Measurements from ENCODE around the gene KCNQ1.

KCNQ1 gene

DNA sequence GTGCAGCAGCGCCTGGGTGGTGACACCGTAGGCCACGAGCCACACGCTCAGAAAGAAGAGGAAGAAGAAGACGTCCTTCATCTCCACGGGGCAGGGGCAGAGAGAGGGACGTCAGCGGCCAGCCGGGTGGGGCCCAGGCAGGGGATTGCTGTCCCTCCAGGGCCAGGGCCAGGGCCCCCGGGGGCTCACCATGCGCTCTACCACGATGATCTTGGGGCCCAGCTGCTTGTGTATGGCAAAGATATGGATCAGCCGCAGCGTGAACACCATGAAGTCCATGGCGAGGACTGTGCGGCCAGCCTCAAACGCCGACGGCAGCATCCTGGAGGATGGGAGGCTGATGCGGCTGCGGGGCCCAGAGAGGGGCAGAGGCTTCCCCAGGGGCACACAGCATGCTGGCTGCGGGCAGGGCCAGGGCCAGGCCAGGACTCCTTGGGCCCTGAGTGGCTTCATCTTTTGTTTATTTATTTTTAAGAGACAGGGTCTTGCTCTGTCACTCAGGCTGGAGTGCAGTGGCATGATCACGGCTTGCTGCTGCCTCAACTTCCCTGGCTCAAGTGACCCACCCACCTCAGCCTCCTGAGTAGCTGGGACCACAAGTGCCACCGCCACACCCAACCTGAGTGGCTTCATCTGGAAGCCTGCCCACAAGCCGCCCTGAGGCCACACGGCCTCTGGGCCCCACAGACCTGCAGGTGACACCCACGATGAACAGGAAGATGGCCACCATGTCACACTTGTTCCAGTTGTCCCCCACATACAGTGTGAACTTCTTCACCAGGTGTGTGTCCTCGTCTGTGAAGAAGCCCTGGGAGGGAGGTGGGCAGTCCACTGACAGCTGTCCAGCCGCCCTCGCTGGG, 33.1 kb upstream of the KCNQ1 start:
- no peaks in the 10 kb centered on the region for H3K27me3 ChIP-seq (ENCODE audit: control insufficient read depth in 1 of 2, insufficient read depth in 2 of 2, low read length in 2 of 2)
- no peak overlapping the region for H3K9ac ChIP-seq (ENCODE audit: low read length in 2 of 2)
- no peak overlapping the region for H3K4me3 ChIP-seq (ENCODE audit: low read length in 2 of 2)
- H3K4me1 ChIP-seq (ENCODE audit: control insufficient read depth, insufficient read depth, low read length) = no peaks in the 10 kb centered on the region
- no peaks in the 10 kb centered on the region for H3K36me3 ChIP-seq (ENCODE audit: control insufficient read depth in 2 of 2, insufficient read depth in 2 of 2, low read length in 2 of 2)
- H3K9me3 ChIP-seq (ENCODE audit: control insufficient read depth in 2 of 2, low read length in 2 of 2) = no peaks in the 10 kb centered on the region
- H3K27ac ChIP-seq (ENCODE audit: low read length) = no peak overlapping the region

DNA sequence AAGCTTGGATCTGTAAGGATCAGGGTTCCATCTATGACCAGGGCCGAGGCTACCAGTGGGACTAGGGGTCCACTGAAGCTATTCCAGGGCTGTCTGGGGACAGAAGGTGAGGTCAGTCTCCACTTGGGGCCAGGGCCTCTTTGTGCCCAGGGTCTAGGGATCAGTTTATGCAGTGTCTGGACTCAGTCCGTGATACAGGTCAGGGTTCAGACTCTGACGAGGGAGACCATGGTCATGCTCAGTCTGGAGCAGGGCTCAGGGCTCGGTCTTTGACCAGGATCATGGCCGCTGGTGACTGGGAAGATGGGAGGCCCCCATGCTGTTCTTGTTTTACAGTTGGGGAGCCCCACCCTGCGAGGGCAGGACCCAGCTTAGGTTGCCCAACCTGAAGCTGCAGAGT, 32.5 kb upstream of the KCNQ1 start:
- H3K27me3 ChIP-seq (ENCODE audit: control insufficient read depth in 1 of 2, insufficient read depth in 2 of 2, low read length in 2 of 2) = no peaks in the 10 kb centered on the region
- no peak overlapping the region for H3K27ac ChIP-seq (ENCODE audit: low read length)
- H3K4me3 ChIP-seq (ENCODE audit: low read length in 2 of 2) = no peak overlapping the region
- no peaks in the 10 kb centered on the region for H3K9me3 ChIP-seq (ENCODE audit: control insufficient read depth in 2 of 2, low read length in 2 of 2)
- no peak overlapping the region for H3K9ac ChIP-seq (ENCODE audit: low read length in 2 of 2)
- no peaks in the 10 kb centered on the region for H3K4me1 ChIP-seq (ENCODE audit: control insufficient read depth, insufficient read depth, low read length)
- no peaks in the 10 kb centered on the region for H3K36me3 ChIP-seq (ENCODE audit: control insufficient read depth in 2 of 2, insufficient read depth in 2 of 2, low read length in 2 of 2)

DNA sequence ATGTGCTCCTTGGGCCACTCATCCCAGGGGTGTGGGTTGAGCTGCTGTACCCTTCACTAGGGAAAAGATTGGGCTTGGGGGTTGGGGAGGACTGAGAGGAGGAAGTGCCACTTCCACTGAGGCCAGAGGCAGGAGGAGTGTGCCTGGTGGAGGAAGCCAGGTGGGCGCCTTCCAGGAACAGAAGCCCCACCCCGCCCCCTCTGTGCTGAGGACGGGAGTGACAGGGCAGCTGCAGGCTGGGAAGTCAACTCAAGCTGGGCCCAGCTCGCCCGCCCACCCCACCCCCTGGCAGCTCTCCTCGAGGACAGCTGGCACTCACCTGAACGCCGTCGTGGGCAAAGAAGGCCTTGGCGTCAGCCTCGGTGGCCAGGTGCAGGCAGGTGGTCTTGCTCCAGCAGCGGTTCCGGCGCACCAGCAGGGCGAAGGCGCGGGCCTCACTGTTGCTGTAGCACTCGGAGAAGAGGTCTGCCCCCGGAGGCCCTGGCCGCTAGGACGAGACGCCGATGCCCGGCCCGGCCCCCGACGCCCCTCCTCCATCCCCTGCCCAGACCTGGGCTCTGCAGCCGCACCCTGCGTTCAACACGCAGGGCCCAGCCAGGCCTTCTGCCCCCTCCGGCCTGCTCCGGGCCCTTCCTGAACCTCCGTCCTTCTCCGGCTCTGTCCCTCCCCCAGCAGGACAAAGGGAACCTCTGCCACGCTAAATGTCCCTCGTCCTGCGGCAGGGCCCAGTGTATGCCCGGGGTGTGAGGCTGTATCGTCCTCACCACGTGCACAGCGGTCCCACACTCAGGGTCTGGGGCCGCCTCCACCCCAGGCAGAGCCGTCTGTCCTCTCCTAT, 30.8 kb upstream of the KCNQ1 start:
- Histone ChIP-seq H3K4me1 (ENCODE audit: control insufficient read depth, insufficient read depth, low read length) (no peaks in the 10 kb centered on the region), H3K27ac (ENCODE audit: low read length) (no peak overlapping the region), H3K9ac (ENCODE audit: low read length in 2 of 2) (no peak overlapping the region), H3K27me3 (ENCODE audit: control insufficient read depth in 1 of 2, insufficient read depth in 2 of 2, low read length in 2 of 2) (no peaks in the 10 kb centered on the region), H3K9me3 (ENCODE audit: control insufficient read depth in 2 of 2, low read length in 2 of 2) (no peaks in the 10 kb centered on the region), H3K4me3 (ENCODE audit: low read length in 2 of 2) (no peak overlapping the region), H3K36me3 (ENCODE audit: control insufficient read depth in 2 of 2, insufficient read depth in 2 of 2, low read length in 2 of 2) (no peaks in the 10 kb centered on the region)

DNA sequence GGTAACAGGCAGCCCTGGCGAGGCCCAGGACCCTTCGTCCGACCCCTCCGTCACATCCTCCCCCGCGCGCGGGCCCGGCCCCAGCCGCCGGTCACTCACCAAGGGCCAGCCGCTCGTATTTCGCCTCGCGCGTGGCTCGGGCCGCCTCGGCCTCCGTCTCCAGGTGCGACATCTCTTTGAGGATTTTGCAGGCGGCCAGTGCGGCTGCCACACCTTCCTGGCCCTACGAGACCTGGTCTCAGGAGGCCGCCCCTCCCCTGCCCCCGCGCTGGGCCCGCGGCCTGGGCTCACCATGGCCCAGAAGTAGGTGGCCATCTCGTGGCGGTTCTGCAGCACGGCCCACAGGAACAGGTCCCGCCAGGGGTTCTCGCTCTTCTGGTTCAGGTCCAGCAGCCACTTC, 30.2 kb upstream of the KCNQ1 start:
- H3K27me3 ChIP-seq (ENCODE audit: control insufficient read depth in 1 of 2, insufficient read depth in 2 of 2, low read length in 2 of 2) = no peaks in the 10 kb centered on the region

DNA sequence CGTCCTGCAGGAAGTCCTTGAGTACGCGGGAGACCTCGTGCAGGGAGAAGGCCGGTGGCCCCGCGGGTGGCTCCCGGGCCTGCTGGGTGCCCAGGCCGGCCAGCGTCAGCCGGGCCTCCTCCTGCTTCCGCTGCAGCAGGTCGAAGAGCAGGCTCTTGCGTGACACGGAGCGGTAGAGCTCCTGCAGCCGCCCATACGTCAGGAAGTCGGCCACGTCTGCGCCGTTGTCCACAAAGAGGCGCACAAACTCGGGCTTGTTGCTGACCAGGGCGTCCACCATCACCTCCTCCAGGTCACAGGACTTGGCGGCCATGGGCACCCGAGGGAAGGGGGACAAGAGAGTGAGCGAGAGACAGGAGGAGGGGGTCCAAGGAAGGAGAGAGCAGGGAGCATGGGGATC, 29.6 kb upstream of the KCNQ1 start:
- Histone ChIP-seq H3K9me3 (ENCODE audit: control insufficient read depth in 2 of 2, low read length in 2 of 2) (no peaks in the 10 kb centered on the region), H3K27ac (ENCODE audit: low read length) (no peak overlapping the region), H3K4me1 (ENCODE audit: control insufficient read depth, insufficient read depth, low read length) (peaks cover 5% of the 10 kb centered on the region), H3K4me3 (ENCODE audit: low read length in 2 of 2) (no peak overlapping the region), H3K36me3 (ENCODE audit: control insufficient read depth in 2 of 2, insufficient read depth in 2 of 2, low read length in 2 of 2) (no peaks in the 10 kb centered on the region), H3K9ac (ENCODE audit: low read length in 2 of 2) (no peak overlapping the region), H3K27me3 (ENCODE audit: control insufficient read depth in 1 of 2, insufficient read depth in 2 of 2, low read length in 2 of 2) (no peaks in the 10 kb centered on the region)

More for the DNA sequence above, 30.2 kb upstream of the KCNQ1 start:
- Histone ChIP-seq H3K4me3 (ENCODE audit: low read length in 2 of 2) (no peak overlapping the region), H3K4me1 (ENCODE audit: control insufficient read depth, insufficient read depth, low read length) (no peaks in the 10 kb centered on the region), H3K9me3 (ENCODE audit: control insufficient read depth in 2 of 2, low read length in 2 of 2) (no peaks in the 10 kb centered on the region), H3K36me3 (ENCODE audit: control insufficient read depth in 2 of 2, insufficient read depth in 2 of 2, low read length in 2 of 2) (no peaks in the 10 kb centered on the region), H3K9ac (ENCODE audit: low read length in 2 of 2) (no peak overlapping the region), H3K27ac (ENCODE audit: low read length) (no peak overlapping the region)

DNA sequence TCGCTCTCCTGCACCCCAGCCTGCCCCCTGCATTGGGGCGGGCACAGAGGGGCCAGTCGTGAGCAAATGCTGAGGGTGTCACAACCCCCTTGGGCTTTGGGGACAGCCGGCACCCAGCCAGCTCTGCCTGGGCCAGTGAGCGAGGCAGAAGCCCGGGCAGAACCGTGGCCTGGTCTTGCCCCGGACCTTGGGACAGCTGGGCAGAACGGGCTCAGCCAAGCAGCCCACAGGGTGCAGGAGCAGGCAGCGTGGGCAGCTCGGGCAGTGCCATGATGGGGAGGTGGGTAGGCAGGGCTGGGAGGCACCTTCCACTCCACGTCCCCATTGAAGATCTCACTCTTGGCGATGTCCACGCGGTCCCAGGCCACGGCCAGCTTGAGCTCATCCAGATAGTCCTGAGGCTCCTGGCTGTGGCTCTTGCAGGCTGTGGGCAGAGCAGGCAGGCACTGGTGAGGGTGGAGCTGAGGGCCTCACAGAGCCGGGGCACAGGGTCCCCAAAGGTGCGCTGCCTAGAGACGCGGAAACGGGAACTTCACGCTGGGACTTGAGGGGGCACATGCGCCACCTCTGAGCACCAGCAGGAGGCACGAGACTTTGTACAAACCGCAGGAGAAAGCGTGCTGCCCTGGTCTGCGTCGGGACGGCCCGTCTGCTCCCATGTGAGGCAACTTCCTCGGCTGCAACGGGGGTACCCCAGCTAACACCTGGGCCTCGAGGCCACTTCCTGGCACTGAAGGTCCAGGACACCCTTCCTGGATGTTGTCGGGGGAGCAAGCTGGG, 29.0 kb upstream of the KCNQ1 start:
- Histone ChIP-seq H3K27me3 (ENCODE audit: control insufficient read depth in 1 of 2, insufficient read depth in 2 of 2, low read length in 2 of 2) (no peaks in the 10 kb centered on the region), H3K27ac (ENCODE audit: low read length) (no peak overlapping the region), H3K4me1 (ENCODE audit: control insufficient read depth, insufficient read depth, low read length) (peaks cover 11% of the 10 kb centered on the region), H3K36me3 (ENCODE audit: control insufficient read depth in 2 of 2, insufficient read depth in 2 of 2, low read length in 2 of 2) (no peaks in the 10 kb centered on the region), H3K4me3 (ENCODE audit: low read length in 2 of 2) (no peak overlapping the region), H3K9me3 (ENCODE audit: control insufficient read depth in 2 of 2, low read length in 2 of 2) (no peaks in the 10 kb centered on the region), H3K9ac (ENCODE audit: low read length in 2 of 2) (no peak overlapping the region)

DNA sequence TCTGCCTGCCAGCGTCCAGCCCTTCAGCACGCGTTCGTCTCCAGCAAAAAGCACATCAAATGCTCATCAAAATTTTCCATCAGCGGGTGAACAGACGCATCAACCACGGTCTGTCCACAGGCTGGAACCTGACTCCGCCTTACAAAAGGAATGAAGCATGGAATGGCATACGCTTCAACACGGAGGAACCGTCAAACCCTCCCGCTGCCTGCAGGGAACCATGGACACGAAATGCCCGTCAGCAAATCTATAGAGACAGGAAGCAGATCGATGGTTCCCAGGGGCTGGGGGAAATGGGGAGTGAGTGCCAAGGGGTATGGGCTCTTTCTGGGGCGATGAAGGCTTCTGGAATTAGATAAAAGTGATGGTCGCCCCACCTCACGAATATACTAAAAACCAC, 28.0 kb upstream of the KCNQ1 start:
- H3K27ac ChIP-seq (ENCODE audit: low read length) = no peak overlapping the region
- no peak overlapping the region for H3K9ac ChIP-seq (ENCODE audit: low read length in 2 of 2)
- no peak overlapping the region for H3K4me3 ChIP-seq (ENCODE audit: low read length in 2 of 2)
- no peaks in the 10 kb centered on the region for H3K9me3 ChIP-seq (ENCODE audit: control insufficient read depth in 2 of 2, low read length in 2 of 2)
- H3K4me1 ChIP-seq (ENCODE audit: control insufficient read depth, insufficient read depth, low read length) = peaks cover 14% of the 10 kb centered on the region
- H3K27me3 ChIP-seq (ENCODE audit: control insufficient read depth in 1 of 2, insufficient read depth in 2 of 2, low read length in 2 of 2) = peaks cover 0 to 2% of the 10 kb centered on the region in 2 donors
- no peaks in the 10 kb centered on the region for H3K36me3 ChIP-seq (ENCODE audit: control insufficient read depth in 2 of 2, insufficient read depth in 2 of 2, low read length in 2 of 2)

DNA sequence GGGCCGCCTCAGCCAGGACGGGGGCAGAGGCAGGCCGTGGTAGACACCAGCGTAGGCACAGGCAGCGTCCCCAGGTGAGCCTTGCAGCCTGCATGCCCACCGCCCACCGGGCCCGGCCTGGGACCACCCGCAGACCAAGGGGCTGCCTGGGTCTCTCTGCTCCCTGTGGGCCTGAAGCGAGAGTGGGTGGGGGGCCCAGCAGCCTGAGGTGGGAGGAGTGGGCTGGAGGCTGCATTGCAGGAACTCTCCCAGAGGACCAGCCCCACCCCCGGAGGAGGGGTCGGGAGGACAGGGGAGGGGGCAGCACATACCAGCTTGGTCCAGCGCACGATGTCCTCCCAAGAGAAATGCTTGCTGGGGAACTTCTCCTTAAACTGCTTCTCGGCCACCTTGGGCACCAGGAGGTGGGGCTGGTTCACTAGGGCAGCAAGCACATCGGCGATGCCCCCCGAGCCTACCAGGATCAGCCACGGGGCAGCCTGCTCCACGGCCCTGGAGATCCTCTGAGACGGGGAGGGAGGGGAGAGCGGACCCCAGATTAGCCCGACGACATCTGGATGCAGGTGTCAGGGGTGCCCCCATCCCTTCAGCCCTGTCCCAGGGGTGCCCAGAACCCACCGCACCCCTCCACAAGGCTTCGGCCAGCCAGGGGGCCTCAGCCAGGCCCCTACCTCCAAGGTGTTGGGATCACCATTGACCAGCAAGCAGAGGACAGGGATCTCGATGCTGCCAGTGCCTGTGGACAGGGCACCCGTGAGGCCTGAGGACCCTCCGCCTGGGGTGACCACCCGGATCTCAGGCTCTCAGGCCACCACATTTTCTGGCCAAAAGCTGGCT, 26.7 kb upstream of the KCNQ1 start:
- H3K9ac ChIP-seq (ENCODE audit: low read length in 2 of 2) = no peak overlapping the region
- no peaks in the 10 kb centered on the region for H3K36me3 ChIP-seq (ENCODE audit: control insufficient read depth in 2 of 2, insufficient read depth in 2 of 2, low read length in 2 of 2)
- peaks cover 0 to 2% of the 10 kb centered on the region in 2 donors for H3K27me3 ChIP-seq (ENCODE audit: control insufficient read depth in 1 of 2, insufficient read depth in 2 of 2, low read length in 2 of 2)
- H3K27ac ChIP-seq (ENCODE audit: low read length) = no peak overlapping the region
- no peaks in the 10 kb centered on the region for H3K9me3 ChIP-seq (ENCODE audit: control insufficient read depth in 2 of 2, low read length in 2 of 2)
- peaks cover 14% of the 10 kb centered on the region for H3K4me1 ChIP-seq (ENCODE audit: control insufficient read depth, insufficient read depth, low read length)
- H3K4me3 ChIP-seq (ENCODE audit: low read length in 2 of 2) = no peak overlapping the region

DNA sequence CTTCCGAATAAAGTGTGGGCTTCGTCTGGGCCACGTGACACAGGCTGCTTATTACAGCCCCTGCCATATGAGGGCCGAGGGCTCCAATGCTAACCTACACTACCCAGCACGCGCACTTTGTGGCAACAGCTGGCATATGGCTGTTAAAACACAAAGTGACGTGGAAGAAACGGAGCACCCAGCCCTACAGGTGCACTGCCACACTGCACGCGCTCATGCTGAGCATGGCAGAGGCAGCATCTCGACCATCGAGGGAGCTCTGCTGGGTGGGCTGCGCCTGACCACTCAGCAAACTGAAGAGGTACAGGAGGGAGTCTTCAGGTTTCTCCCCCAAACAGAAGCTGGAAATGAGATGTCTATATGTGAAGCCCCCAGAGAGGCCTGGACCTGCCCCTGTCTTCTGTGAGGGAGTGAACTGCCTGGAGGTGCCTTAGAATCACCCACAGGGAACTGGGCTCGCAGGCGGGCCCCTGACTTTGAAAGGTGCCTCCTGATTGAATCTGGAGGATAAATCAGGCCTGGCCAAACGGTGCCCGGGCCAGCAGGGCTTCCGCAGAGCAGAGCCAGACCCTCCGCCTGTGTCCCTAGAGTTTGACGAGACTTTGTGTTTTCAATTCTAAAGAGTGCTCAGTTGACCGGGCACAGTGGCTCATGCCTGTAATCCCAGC, 26.0 kb upstream of the KCNQ1 start:
- H3K36me3 ChIP-seq (ENCODE audit: control insufficient read depth in 2 of 2, insufficient read depth in 2 of 2, low read length in 2 of 2) = no peaks in the 10 kb centered on the region
- H3K4me3 ChIP-seq (ENCODE audit: low read length in 2 of 2) = no peak overlapping the region
- no peak overlapping the region for H3K27ac ChIP-seq (ENCODE audit: low read length)
- H3K9me3 ChIP-seq (ENCODE audit: control insufficient read depth in 2 of 2, low read length in 2 of 2) = no peaks in the 10 kb centered on the region
- peaks cover 14% of the 10 kb centered on the region for H3K4me1 ChIP-seq (ENCODE audit: control insufficient read depth, insufficient read depth, low read length)
- no peak overlapping the region for H3K9ac ChIP-seq (ENCODE audit: low read length in 2 of 2)
- peaks cover 0 to 2% of the 10 kb centered on the region in 2 donors for H3K27me3 ChIP-seq (ENCODE audit: control insufficient read depth in 1 of 2, insufficient read depth in 2 of 2, low read length in 2 of 2)
